NOMO-1 treated with dmso at 0.1 percent for 144 hours (cell line): ENCODE measurements around the gene LTK.

Experiments
- DNase-seq: peaks from one replicate; lab custom pipeline; 2025; ENCODE audit not compliant: unreplicated experiment; lab: John Stamatoyannopoulos, UW

The LTK gene

DNA sequence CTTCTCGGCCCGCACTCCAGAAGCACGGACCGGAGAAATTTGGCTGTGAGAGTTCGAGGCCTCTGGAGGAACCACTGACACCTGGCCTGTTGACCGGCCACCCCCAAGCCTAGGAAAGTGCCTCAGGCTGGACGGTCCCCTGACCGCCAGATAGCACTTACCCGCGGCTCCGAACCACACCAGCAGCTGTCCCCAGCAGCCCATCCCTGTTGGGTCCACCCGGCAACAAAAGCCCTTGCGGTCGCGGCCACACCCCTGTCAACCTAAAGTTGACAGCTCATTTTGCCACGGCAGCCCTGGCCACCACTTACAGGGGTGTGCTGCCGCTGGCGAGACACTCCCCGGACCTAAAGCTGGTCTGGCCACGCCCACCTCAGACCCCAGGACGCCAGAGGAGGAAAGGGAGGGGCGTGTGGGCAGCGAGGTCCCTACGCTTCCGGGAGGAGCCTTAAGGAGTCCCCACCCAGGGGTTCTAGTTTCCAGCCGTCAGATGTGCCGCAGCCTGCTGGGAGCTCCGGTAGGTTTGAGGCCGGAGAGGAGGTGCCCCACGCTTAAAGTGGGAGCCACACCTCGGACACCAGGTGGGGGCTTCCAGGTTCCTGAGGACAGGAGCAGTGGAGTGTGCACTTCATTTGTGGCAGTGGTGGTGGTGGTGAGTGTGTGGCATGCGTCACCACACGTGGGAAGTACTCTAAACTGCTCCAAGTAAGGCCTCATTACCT is at the start of gene LTK:
TSS of gene LTK (minus strand) at position 322 of the 722 bp plus-strand sequence. CDS start at position 204, 118 bp downstream.
- peak; percentile 64 for DNase-seq

- DNase-seq, result no peak
Observed at GRCh38 chr15:41562784-41563198, 49.2 kb upstream of the LTK start.

DNA sequence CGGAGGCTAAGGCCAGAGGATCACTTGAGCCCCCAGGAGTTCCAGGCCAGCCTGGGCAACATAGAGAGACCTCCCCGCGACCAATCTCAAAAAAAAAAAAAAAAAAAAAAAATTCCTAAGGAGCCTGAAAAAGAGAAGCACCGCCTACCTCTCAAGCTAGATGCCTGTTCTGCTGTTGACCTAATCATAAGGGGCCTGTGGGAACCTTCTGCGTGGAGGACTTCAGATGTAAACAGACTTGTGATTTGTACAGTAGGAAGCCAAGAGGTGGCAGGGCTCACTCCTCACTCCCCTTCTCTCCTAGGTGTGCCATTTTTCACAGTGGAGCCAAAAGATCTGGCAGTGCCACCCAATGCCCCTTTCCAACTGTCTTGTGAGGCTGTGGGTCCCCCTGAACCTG is 48.6 kb upstream of the LTK start:
- DNase-seq, result no peak

- DNase-seq, result no peak
Observed at GRCh38 chr15:41561777-41562145, 48.1 kb upstream of the LTK start.

DNA sequence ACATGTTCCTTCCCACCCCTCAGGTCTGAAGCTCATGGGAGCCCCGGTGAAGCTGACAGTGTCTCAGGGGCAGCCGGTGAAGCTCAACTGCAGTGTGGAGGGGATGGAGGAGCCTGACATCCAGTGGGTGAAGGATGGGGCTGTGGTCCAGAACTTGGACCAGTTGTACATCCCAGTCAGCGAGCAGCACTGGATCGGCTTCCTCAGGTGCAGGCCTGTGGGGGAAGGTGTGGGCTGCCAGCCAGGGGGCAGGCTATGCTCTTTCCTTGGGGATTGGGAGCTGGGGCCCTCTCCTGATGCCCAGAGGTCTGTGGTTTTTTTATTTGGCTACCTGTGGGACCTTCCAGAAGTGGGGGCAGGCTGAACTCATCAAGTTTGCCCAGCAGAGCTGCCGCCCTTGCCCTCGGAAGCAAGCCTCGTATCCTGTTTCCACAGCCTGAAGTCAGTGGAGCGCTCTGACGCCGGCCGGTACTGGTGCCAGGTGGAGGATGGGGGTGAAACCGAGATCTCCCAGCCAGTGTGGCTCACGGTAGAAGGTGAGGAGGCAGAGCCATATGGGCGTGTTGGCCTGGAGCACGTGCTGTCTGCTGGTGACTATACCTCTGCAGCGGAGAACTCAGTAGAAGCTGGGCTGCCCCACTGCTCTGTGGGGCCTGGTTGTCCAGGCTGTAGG is 47.6 kb upstream of the LTK start:
- DNase-seq, result no peak

DNA sequence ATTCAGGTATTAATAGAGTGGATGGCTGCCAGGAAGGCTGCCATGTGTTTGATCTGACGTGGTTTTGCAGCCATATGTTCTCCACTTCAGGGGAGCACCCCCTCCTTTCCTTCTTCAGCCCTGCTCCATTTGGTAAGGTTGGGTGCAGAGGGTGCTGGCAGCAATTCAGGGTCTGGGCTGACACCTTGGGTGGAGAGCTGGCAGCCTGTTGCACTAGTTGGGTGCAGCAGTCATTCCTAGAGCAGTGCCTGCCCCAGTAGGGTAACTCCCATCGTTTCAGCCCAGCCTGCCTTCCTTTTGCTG is 46.9 kb upstream of the LTK start:
- DNase-seq, result no peak

DNA sequence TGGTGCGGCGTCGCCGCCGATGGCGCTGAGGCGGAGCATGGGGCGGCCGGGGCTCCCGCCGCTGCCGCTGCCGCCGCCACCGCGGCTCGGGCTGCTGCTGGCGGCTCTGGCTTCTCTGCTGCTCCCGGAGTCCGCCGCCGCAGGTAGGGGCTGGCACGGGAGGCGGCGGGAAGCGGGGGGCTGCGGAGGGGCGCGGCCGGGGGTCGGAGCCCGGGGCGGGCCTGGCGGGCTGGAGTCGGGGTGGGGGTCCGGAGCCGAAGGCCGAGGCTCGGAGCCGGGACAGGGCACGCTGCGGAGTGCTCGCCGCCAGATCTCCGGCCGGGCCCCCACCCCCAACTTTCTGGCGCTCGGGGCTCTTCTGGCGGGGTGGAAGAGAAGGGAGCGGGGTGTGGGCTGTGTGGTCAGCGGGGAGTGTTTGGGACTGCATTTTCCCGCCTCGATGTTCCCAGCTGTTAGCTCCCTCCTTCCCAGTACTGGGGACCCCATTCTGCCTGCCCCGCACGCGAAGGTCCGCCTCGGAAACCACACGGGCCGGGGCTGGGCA is 45.7 kb upstream of the LTK start:
- DNase-seq, result no peak

- peak; percentile 15 for DNase-seq
Observed at GRCh38 chr15:41558400-41559238, 45.0 kb upstream of the LTK start, which contains the start of gene TYRO3. TYRO3 (plus strand) TSS chr15:41559212; CDS start chr15:41559258, 46 bp downstream.

DNA sequence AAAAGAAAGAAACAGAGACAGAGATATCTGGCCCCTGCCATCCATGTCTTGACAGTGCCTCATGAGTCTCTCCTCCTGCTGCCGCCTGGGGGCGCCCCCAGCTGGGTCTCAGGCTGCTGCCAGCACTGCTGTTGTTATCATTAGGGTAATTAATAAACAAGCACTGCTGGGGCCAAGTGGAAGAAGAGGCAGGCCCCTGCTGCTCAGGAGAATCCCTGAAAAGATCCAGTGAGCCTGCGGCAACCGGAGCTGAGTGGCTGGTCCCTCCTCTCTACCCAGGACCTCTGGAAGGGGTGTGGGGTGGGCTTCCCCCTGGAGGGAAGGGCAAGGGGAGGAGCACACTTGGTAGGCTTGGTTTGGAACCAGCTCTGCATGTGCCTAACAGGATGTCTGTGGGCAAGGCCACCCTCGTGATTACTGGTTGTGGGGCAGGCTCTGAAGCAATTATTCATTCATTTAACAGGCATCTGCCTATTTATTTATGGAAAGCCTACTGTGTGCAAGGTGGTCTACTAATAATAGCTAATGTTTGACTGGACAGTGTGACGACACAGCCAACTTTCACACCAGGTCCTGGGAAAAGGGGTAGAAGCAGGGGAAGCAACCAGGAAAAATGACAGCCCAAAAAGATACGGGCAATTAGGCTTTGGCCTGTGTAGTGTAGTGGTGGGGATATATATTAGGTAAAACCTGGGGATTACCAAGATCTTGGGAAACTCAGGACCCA is 44.2 kb upstream of the LTK start:
- peak; percentile 38 for DNase-seq

GRCh38 chr15:41556677-41557076 is 43.0 kb upstream of the LTK start:
- peak; percentile 29 for DNase-seq

DNA sequence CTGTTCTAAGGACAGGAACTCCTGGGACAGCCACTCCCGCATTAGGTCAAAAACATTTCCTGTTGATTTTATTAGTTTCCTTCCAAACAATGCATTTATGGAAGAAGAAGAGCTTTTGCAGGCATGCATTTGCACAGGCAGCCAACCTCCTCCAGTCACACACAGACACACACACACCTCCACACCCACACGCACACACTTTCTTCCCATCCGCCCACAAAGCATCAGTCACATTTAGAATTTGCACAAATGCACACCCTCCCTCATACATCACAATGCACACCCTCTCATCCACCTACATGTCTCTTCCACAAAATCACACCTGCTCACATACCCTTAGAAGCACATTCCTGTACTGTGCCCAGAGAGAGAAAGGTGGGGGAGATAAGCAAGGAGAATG is 41.3 kb upstream of the LTK start:
- no peak for DNase-seq

DNA sequence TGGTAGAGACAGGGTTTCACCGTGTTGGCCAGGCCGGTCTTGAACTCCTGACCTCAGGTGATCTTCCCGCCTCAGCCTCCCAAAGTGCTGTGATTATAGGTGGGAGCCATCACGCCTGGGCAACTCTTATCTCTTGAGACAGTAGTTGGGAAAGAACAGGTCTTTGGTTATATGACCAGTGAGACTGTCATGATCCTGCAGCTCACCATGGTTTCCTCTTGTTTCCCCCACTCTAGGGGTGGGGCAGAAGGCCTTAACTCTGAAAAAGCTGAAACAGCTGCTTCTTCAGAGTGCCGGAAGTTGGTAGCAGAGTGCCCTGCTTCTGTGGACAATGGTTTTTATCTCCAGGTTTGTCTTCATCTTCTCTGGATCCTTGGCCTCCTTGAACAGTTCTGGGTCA is 40.7 kb upstream of the LTK start:
- DNase-seq, result no peak

DNA sequence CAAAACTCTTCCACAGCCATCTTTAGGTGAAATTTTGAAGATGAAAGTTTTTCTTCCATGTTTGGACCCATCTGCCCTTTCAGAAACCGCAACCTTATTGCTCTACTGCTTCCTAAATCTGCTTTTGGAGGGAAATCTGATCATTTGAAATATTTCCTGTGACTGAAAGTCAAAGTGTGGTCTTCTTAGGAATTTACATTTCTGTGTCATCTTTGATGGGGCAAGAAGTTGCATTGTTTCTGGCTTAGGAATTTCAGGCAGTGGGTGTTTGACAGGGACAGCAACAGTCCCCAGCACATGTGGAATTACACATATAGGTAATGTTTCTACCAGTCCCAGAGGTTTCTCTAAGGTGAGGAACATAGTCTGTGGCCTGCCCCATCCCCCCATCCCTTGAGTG is 40.1 kb upstream of the LTK start:
- DNase-seq, result no peak

DNA sequence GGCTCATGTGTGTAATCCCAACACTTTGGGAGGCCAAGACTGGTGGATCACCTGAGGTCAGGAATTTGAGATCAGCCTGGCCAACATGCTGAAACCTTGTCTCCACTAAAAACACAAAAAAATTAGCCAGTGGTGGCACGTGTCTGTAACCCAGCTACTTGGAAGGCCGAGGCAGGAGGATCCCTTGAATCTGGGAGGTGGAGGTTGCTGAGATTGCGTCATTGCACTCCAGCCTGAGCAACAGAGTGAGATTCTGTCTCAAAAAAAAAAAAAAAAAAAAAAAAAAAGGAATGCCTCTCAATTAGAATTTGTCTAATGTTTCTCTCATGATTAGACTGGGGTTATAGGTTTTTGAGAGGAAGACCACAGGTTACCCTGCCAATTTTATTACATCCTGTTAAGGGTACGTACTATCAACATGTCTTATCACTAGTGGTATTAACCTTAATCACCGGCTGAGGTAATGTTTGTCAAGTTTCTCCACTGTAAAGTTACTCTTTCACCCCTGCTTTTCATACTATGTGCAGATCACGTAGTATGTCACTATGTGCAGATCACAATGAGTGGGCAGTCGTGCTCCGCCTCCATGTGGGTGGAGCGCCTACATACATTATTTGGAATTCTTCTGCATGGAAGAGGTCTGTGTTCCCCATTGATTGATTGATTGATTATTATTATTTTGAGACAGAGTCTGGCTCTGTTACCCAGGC is 36.6 kb upstream of the LTK start:
- DNase-seq, result no peak

DNA sequence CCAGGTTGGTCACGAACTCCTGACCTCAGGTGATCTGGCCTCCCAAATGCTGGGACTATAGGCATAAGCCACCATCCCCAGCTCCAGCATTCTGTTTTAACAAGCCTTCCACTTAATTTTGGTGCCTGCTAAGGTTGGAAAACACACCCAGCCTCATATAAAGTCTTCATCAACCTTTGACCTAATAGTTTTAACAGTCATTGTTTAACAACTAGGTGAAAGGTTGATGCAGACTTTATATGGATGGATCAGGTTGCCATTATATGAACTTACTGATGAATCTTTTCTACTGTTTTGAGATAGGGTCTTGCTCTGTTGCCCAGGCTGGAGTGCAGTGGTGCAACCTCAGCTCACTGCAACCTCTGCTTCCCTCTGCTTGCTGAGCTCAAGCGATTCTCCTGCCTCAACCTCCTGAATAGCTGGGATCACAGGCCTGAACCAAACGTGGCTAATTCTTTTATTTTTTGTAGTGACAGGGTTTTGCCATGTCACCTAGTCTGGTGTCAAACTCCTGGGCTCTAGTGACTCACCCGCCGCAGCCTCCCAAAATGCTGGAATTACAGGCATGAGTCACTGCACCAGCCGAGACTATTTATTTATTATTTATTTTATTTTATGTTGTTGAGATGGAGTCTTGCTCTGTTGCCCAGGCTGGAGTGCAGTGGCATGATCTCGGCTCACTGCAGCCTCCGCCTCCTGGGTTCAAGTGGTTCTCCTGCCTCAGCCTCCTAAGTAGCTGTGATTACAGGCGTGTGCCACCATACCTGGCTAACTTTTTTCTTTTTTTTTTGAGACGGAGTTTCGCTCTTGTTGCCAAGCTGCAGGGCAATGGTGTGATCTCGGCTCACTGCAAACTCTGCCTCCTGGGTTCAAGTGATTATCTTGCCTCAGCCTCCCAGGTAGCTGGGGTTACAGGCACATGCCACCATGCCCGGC is 33.5 kb upstream of the LTK start:
- no peak for DNase-seq

GRCh38 chr15:41545218-41545617 is 31.6 kb upstream of the LTK start:
- DNase-seq, result no peak

GRCh38 chr15:41544650-41545015 is 31.0 kb upstream of the LTK start:
- no peak for DNase-seq

GRCh38 chr15:41543521-41543870 is 29.9 kb upstream of the LTK start:
- DNase-seq, result no peak

- no peak for DNase-seq
Observed at GRCh38 chr15:41536866-41537265, 23.2 kb upstream of the LTK start.
